Measurements from ENCODE around the gene CLOCK.

CLOCK gene

GRCh38 chr4:55517526-55518229 lies 29.0 kb downstream of the CLOCK start:
- Histone ChIP-seq H3K9me3 (ENCODE audit: control insufficient read depth, low read length) (no peaks in the 10 kb centered on the region), H3K4me1 (ENCODE audit: control insufficient read depth, insufficient read depth, low read length) (no peaks in the 10 kb centered on the region), H3K27ac (ENCODE audit: insufficient read depth, low read depth, low read length, poor library complexity, severe bottlenecking) (no peak overlapping the region), H3K36me3 (ENCODE audit: control insufficient read depth, insufficient read depth, low read length) (no peaks in the 10 kb centered on the region), H3K27me3 (ENCODE audit: control insufficient read depth, insufficient read depth, low read length, poor library complexity, severe bottlenecking) (no peaks in the 10 kb centered on the region), H3K4me3 (ENCODE audit: insufficient read depth, low read depth, low read length) (no peak overlapping the region)
- WGBS, 2 experiments = 94 to 100% methylated on average over 2 of the region's 2 CpGs

GRCh38 chr4:55512922-55513571 lies 33.7 kb downstream of the CLOCK start:
- no peaks in the 10 kb centered on the region for H3K27me3 ChIP-seq (ENCODE audit: control insufficient read depth, insufficient read depth, low read length, poor library complexity, severe bottlenecking)
- no peaks in the 10 kb centered on the region for H3K36me3 ChIP-seq (ENCODE audit: control insufficient read depth, insufficient read depth, low read length)
- H3K27ac ChIP-seq (ENCODE audit: insufficient read depth, low read depth, low read length, poor library complexity, severe bottlenecking) = no peak overlapping the region
- H3K4me3 ChIP-seq (ENCODE audit: insufficient read depth, low read depth, low read length) = no peak overlapping the region
- WGBS, 2 experiments = 100% methylated on average over 1 of the region's 1 CpG
- H3K9me3 ChIP-seq (ENCODE audit: control insufficient read depth, low read length) = no peaks in the 10 kb centered on the region
- H3K4me1 ChIP-seq (ENCODE audit: control insufficient read depth, insufficient read depth, low read length) = no peaks in the 10 kb centered on the region

- Histone ChIP-seq H3K4me1 (ENCODE audit: control insufficient read depth, insufficient read depth, low read length) (no peaks in the 10 kb centered on the region), H3K27me3 (ENCODE audit: control insufficient read depth, insufficient read depth, low read length, poor library complexity, severe bottlenecking) (no peaks in the 10 kb centered on the region), H3K4me3 (ENCODE audit: insufficient read depth, low read depth, low read length) (no peak overlapping the region), H3K27ac (ENCODE audit: insufficient read depth, low read depth, low read length, poor library complexity, severe bottlenecking) (no peak overlapping the region), H3K36me3 (ENCODE audit: control insufficient read depth, insufficient read depth, low read length) (no peaks in the 10 kb centered on the region), H3K9me3 (ENCODE audit: control insufficient read depth, low read length) (no peaks in the 10 kb centered on the region)
- 97% methylated on average over 1 of the region's 1 CpG; no CpG with 5 or more reads in 1 of the 2 experiments for WGBS, 2 experiments
Observed at GRCh38 chr4:55512077-55512476, 34.6 kb downstream of the CLOCK start.

DNA sequence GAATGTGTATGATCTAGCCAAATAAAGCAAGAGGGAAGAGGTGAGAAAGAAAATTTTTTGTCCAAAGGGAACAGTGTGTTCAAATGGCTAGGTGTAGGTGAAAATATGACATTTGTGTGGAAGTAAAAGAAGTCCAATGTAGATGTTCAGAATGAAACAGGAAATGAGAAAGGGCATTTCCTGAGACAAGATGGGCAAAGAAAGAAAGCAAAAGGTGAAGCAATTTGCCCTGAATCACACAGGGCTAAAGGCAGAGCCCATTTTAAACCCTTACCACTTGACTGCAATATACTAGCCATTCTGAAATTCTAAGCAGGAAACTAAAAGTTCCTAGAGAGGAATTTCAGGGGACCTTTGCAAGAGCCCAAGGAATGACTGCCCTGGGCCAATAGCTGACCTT lies 36.0 kb downstream of the CLOCK start:
- H3K27ac ChIP-seq (ENCODE audit: insufficient read depth, low read depth, low read length, poor library complexity, severe bottlenecking) = no peak overlapping the region

GRCh38 chr4:55509266-55509665 lies 37.4 kb downstream of the CLOCK start:
- Histone ChIP-seq H3K4me3 (ENCODE audit: insufficient read depth, low read depth, low read length) (no peak overlapping the region), H3K27ac (ENCODE audit: insufficient read depth, low read depth, low read length, poor library complexity, severe bottlenecking) (no peak overlapping the region), H3K27me3 (ENCODE audit: control insufficient read depth, insufficient read depth, low read length, poor library complexity, severe bottlenecking) (no peaks in the 10 kb centered on the region), H3K9me3 (ENCODE audit: control insufficient read depth, low read length) (no peaks in the 10 kb centered on the region), H3K36me3 (ENCODE audit: control insufficient read depth, insufficient read depth, low read length) (no peaks in the 10 kb centered on the region), H3K4me1 (ENCODE audit: control insufficient read depth, insufficient read depth, low read length) (no peaks in the 10 kb centered on the region)
- WGBS, 2 experiments = 83 to 89% methylated on average over 3 of the region's 3 CpGs

More for the DNA sequence above, 36.0 kb downstream of the CLOCK start:
- Histone ChIP-seq H3K4me3 (ENCODE audit: insufficient read depth, low read depth, low read length) (no peak overlapping the region), H3K27me3 (ENCODE audit: control insufficient read depth, insufficient read depth, low read length, poor library complexity, severe bottlenecking) (no peaks in the 10 kb centered on the region), H3K9me3 (ENCODE audit: control insufficient read depth, low read length) (no peaks in the 10 kb centered on the region), H3K4me1 (ENCODE audit: control insufficient read depth, insufficient read depth, low read length) (no peaks in the 10 kb centered on the region), H3K36me3 (ENCODE audit: control insufficient read depth, insufficient read depth, low read length) (no peaks in the 10 kb centered on the region)

DNA sequence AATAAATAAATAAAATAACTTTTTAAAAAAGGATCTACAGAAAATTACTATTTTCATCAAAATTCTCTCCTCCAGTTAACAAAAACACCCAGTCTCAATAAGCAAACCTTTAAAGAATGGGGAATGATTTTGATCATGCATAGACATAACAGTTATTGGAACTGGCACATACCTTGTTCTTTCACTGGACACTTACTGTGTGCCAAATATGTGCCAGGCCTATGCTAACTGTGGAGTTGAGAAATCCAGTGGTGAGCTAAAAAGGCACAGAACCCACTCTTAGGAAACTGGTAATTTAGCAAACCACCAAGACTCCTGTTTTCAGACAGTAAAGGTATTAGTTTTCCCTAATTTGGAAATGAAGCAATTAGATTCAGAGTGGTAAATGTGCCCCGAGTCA lies 39.1 kb downstream of the CLOCK start:
- Histone ChIP-seq H3K4me1 (ENCODE audit: control insufficient read depth, insufficient read depth, low read length) (no peaks in the 10 kb centered on the region), H3K27ac (ENCODE audit: insufficient read depth, low read depth, low read length, poor library complexity, severe bottlenecking) (no peak overlapping the region), H3K27me3 (ENCODE audit: control insufficient read depth, insufficient read depth, low read length, poor library complexity, severe bottlenecking) (no peaks in the 10 kb centered on the region), H3K4me3 (ENCODE audit: insufficient read depth, low read depth, low read length) (no peak overlapping the region), H3K36me3 (ENCODE audit: control insufficient read depth, insufficient read depth, low read length) (no peaks in the 10 kb centered on the region), H3K9me3 (ENCODE audit: control insufficient read depth, low read length) (no peaks in the 10 kb centered on the region)
- 82 to 87% methylated on average over 1 of the region's 1 CpG for WGBS, 2 experiments

GRCh38 chr4:55503169-55503568 lies 43.5 kb downstream of the CLOCK start:
- Histone ChIP-seq H3K27ac (ENCODE audit: insufficient read depth, low read depth, low read length, poor library complexity, severe bottlenecking) (no peak overlapping the region), H3K4me1 (ENCODE audit: control insufficient read depth, insufficient read depth, low read length) (no peaks in the 10 kb centered on the region), H3K36me3 (ENCODE audit: control insufficient read depth, insufficient read depth, low read length) (no peaks in the 10 kb centered on the region), H3K4me3 (ENCODE audit: insufficient read depth, low read depth, low read length) (no peak overlapping the region), H3K27me3 (ENCODE audit: control insufficient read depth, insufficient read depth, low read length, poor library complexity, severe bottlenecking) (no peaks in the 10 kb centered on the region), H3K9me3 (ENCODE audit: control insufficient read depth, low read length) (no peaks in the 10 kb centered on the region)
- 86 to 98% methylated on average over 1 to 2 of the region's 2 CpGs for WGBS, 2 experiments

- H3K27ac ChIP-seq (ENCODE audit: insufficient read depth, low read depth, low read length, poor library complexity, severe bottlenecking) = no peak overlapping the region
- H3K4me1 ChIP-seq (ENCODE audit: control insufficient read depth, insufficient read depth, low read length) = no peaks in the 10 kb centered on the region
- 86 to 90% methylated on average over 2 of the region's 2 CpGs for WGBS, 2 experiments
- H3K36me3 ChIP-seq (ENCODE audit: control insufficient read depth, insufficient read depth, low read length) = no peaks in the 10 kb centered on the region
- no peak overlapping the region for H3K4me3 ChIP-seq (ENCODE audit: insufficient read depth, low read depth, low read length)
- H3K27me3 ChIP-seq (ENCODE audit: control insufficient read depth, insufficient read depth, low read length, poor library complexity, severe bottlenecking) = no peaks in the 10 kb centered on the region
- no peaks in the 10 kb centered on the region for H3K9me3 ChIP-seq (ENCODE audit: control insufficient read depth, low read length)
Observed at GRCh38 chr4:55500072-55500471, 46.6 kb downstream of the CLOCK start.

- Histone ChIP-seq H3K4me1 (ENCODE audit: control insufficient read depth, insufficient read depth, low read length) (no peaks in the 10 kb centered on the region), H3K4me3 (ENCODE audit: insufficient read depth, low read depth, low read length) (no peak overlapping the region), H3K27ac (ENCODE audit: insufficient read depth, low read depth, low read length, poor library complexity, severe bottlenecking) (no peak overlapping the region), H3K27me3 (ENCODE audit: control insufficient read depth, insufficient read depth, low read length, poor library complexity, severe bottlenecking) (no peaks in the 10 kb centered on the region), H3K9me3 (ENCODE audit: control insufficient read depth, low read length) (no peaks in the 10 kb centered on the region), H3K36me3 (ENCODE audit: control insufficient read depth, insufficient read depth, low read length) (no peaks in the 10 kb centered on the region)
- 89 to 90% methylated on average over 10 of the region's 10 CpGs for WGBS, 2 experiments
Observed at GRCh38 chr4:55499495-55499894, 47.2 kb downstream of the CLOCK start.

GRCh38 chr4:55498051-55498450 lies 48.7 kb downstream of the CLOCK start:
- Histone ChIP-seq H3K27me3 (ENCODE audit: control insufficient read depth, insufficient read depth, low read length, poor library complexity, severe bottlenecking) (no peaks in the 10 kb centered on the region), H3K9me3 (ENCODE audit: control insufficient read depth, low read length) (no peaks in the 10 kb centered on the region), H3K36me3 (ENCODE audit: control insufficient read depth, insufficient read depth, low read length) (no peaks in the 10 kb centered on the region), H3K27ac (ENCODE audit: insufficient read depth, low read depth, low read length, poor library complexity, severe bottlenecking) (no peak overlapping the region), H3K4me3 (ENCODE audit: insufficient read depth, low read depth, low read length) (no peak overlapping the region), H3K4me1 (ENCODE audit: control insufficient read depth, insufficient read depth, low read length) (no peaks in the 10 kb centered on the region)
- 92 to 94% methylated on average over 2 of the region's 3 CpGs for WGBS, 2 experiments
